NB4 (cell line): ENCODE results near the gene SDF4.
A peak's percentile ranks its signal among the peaks of the same experiment; 100 is the strongest.

Experiments
- DNase-seq: peaks from one replicate; pipeline ENCODE4 v3.0.0; 2010; ENCODE audit warnings: low read depth
- H3K4me3 ChIP-seq: one replicate; pipeline ENCODE4 v1.5.1; 2011; ENCODE audit warnings: mild to moderate bottlenecking, low read depth, low read length, moderate library complexity
- MYC ChIP-seq: IDR thresholded peaks from 2 replicates; pipeline ENCODE4 v1.6.1; 2011; ENCODE audit warnings: low read depth, low read length
- POLR2A ChIP-seq: IDR thresholded peaks from 2 replicates; pipeline ENCODE4 v1.6.1; 2011; ENCODE audit warnings: mild to moderate bottlenecking; ENCODE audit not compliant: insufficient read length; ENCODE audit errors: extremely low read depth
- TF ChIP-seq, protein P1 (sequence below): IDR thresholded peaks from one replicate; pipeline ENCODE4 v1.5.1; 2012; ENCODE audit warnings: low read depth, low read length
- TF ChIP-seq, protein P2 (sequence below): IDR thresholded peaks from 2 replicates; pipeline ENCODE4 v1.6.1; 2011; ENCODE audit warnings: low read depth, low read length

Gene SDF4, protein sequence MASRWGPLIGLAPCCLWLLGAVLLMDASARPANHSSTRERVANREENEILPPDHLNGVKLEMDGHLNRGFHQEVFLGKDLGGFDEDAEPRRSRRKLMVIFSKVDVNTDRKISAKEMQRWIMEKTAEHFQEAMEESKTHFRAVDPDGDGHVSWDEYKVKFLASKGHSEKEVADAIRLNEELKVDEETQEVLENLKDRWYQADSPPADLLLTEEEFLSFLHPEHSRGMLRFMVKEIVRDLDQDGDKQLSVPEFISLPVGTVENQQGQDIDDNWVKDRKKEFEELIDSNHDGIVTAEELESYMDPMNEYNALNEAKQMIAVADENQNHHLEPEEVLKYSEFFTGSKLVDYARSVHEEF

DNA sequence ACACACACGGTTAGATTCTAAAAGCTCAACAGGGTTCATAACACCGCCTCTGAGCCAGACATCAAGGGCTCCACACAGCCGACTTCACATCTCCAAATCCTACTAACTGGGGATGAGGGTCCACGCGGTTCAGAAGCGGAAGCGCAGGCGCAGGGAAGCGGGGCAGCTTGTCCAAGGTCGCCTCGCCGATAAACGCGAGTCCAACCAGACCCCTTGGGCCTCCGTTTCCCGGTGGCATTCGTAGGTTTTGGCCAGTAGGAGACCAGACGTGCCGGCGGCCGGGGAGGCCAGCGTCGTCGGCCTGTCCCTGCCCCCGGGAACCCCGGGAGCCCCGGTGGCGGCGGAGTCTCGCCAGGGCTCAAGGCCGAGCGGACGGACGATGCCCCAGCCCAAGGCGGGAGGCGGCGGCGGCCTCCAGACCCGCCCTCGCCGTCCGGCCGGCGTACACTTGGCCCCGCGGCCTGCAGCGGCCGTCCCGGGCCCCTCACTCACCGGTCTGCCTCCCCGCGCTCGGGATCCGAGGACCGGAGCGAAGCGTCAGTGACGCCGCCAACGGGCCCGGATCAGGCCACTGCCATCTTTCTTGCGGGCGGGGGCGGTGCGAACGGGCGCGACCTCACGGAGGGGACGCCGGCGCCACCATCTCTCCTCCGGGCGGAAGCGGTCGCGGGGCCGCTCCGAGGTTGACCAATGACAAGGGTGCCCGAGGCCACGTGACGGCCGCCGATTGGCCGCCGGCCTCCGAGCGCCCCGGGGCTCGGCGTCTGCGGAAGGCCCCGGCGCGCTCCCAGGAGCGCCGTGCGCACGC lies at the start of gene SDF4:
Gene SDF4, minus strand, starts transcription at position 602 of the 808 bp plus-strand sequence. CDS start 3,229 bp downstream, outside the sequence.
- TF ChIP-seq, protein P1, sequence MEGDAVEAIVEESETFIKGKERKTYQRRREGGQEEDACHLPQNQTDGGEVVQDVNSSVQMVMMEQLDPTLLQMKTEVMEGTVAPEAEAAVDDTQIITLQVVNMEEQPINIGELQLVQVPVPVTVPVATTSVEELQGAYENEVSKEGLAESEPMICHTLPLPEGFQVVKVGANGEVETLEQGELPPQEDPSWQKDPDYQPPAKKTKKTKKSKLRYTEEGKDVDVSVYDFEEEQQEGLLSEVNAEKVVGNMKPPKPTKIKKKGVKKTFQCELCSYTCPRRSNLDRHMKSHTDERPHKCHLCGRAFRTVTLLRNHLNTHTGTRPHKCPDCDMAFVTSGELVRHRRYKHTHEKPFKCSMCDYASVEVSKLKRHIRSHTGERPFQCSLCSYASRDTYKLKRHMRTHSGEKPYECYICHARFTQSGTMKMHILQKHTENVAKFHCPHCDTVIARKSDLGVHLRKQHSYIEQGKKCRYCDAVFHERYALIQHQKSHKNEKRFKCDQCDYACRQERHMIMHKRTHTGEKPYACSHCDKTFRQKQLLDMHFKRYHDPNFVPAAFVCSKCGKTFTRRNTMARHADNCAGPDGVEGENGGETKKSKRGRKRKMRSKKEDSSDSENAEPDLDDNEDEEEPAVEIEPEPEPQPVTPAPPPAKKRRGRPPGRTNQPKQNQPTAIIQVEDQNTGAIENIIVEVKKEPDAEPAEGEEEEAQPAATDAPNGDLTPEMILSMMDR = no peak
- TF ChIP-seq POLR2A = peak; percentile 69
- TF ChIP-seq, protein P2, sequence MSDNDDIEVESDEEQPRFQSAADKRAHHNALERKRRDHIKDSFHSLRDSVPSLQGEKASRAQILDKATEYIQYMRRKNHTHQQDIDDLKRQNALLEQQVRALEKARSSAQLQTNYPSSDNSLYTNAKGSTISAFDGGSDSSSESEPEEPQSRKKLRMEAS = peak; percentile 91
- TF ChIP-seq MYC = peak; percentile 63
- DNase-seq = peak; percentile 97
- peak within 1 kb of the TSS; percentile 98 for H3K4me3 ChIP-seq

DNA sequence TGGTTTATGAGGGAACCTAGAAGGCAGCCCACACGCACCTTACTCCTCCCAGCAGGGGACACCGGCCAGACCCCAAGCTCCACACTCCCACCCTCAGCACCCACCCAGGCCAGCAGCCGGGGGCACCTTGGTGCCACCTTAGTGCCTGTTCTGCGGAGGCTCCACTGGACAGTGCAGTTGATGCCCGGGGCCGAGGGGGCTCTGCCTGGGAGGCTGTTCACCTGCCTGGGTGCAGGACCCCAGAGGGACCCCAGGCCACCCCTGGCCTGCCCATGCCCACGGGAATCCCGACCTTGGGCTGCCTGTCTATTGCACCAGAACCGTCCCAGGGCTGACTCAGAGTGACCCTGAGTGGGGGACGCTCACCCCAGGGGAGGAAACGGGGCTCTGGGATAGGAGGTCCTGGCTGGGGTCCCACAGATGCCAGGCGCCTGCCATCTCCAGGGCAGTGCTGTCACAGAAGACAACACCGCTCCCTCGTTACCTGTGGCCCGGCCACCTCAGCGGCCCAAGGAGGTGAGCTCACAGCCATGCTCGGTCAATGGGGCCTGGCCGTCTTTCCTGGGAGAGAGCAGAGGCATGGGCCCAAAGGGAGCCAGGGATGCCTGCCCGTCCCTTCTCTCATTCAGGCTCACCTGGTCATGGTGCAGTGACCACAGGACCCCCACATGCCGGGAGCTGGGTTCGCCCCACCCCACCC lies 49.1 kb upstream of the SDF4 start:
- H3K4me3 ChIP-seq = no peak overlapping the region
- no peak for DNase-seq
- TF ChIP-seq, protein P2 = no peak
- TF ChIP-seq POLR2A = no peak
- TF ChIP-seq, protein P1 = no peak
- no peak for TF ChIP-seq MYC

DNA sequence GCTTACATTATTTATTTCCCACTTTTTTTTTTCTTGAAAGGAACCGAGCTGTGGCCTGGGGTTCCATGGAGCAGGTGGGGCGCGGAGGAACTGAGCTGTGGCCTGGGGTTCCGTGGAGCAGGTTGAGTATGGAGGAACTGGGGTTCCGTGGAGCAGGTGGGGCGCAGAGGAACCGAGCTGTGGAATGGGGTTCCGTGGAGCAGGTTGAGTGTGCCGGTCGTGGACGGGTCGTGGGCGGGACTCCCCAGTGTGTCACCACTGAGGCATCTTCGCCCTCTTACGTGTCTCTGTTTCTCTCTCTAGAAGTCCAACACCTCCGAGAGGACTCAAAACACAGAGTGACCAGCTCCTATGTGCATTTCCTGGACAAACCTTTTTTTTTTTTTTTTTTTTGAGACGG lies 47.2 kb upstream of the SDF4 start:
- TF ChIP-seq MYC (no peak), POLR2A (no peak)
- TF ChIP-seq, protein P2 = no peak
- TF ChIP-seq, protein P1 = no peak
- no peak overlapping the region for H3K4me3 ChIP-seq

DNA sequence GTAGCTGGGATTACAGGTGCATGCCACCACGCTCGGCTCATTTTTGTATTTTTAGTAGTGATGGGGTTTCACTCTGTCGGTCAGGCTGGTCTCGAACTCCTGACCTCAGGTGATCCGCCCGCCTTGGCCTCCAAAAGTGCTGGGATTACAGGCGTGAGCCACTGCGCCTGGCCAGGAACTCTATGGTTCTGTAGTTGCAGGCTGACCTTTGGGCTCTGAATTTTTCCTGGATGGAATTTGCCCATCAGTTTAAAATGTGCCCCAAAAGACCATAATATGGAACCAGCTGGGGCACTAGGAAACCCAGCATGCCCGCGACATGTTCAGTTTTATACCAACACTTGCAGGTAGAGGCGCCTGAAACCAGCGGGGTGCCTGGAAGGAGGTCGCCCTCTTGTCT lies 46.8 kb upstream of the SDF4 start:
- H3K4me3 ChIP-seq = no peak overlapping the region
- DNase-seq = no peak
- TF ChIP-seq POLR2A (no peak), MYC (no peak)
- TF ChIP-seq, protein P2 = no peak
- TF ChIP-seq, protein P1 = no peak

More for the DNA sequence above, 47.2 kb upstream of the SDF4 start:
- DNase-seq = no peak

DNA sequence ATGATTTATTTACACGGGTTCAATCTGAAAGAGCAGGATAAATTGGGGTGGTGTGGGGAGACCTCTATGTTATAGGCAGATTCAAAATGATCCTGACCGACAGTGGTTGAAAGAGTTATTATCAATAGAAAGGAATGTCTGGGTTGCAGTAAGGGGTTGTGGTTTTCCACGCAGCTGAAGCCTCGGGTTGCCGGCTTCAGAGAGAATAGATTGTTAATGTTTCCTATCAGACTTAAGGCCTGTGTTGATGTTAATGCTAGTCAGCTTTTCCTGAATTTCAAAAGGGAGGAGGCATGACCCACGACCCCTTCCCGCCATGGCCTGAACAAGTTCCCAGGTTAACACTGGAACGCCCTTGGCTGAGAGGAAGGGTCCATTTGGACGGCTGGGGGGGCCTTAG lies 44.0 kb upstream of the SDF4 start:
- DNase-seq = no peak
- TF ChIP-seq POLR2A (no peak), MYC (no peak)
- TF ChIP-seq, protein P2 = no peak
- TF ChIP-seq, protein P1 = no peak

More for the DNA sequence above, 44.0 kb upstream of the SDF4 start:
- no peak overlapping the region for H3K4me3 ChIP-seq
